Right lobe of liver (tissue), 4 donors: ENCODE data around the gene SH3GL1.

Source experiments
- CTCF ChIP-seq, 4 donors: fragments of 200-600 bp in 3 of 4; fragments of 450-650 bp in 1 of 4; IDR thresholded peaks; one replicate each; pipeline versions ENCODE4 v1.5.1 to v1.8.0; 2016 to 2022; ENCODE audit warnings: antibody characterized with exemption in 4 of 4, mild to moderate bottlenecking in 2 of 4
- POLR2A ChIP-seq: fragments of 450-650 bp; IDR thresholded peaks from one replicate; pipeline ENCODE4 v1.6.1; 2017; ENCODE audit warnings: antibody characterized with exemption, mild to moderate bottlenecking
- donor health status: DM: no; HTN: no; CAD: no.
- donor health status: DM: no; HTN: no; CAD: no.
- donor health status: DM: no; HTN: yes; CAD: no.

GRCh38 chr19:4448147-4448985 is 48.0 kb upstream of the SH3GL1 start:
- TF ChIP-seq CTCF (IDR thresholded peaks at IDR 0.05), result no peak
- no peak for TF ChIP-seq POLR2A
